Keratinocyte (primary cell): ENCODE data around the gene SORD. TPM values are rescaled to one million over a fixed set of nuclear protein-coding genes. Genes with fewer than 3 reads are reported as not detected.
"Not testable (repeated sequence)": the region's sequence is repeated elsewhere in the genome, so short reads cannot be mapped to it uniquely, and the experiment has no call there.

ENCODE experiments used
- DNase-seq: peaks from one replicate; pipeline ENCODE4 v3.0.0-alpha.2; 2011; ENCODE audit warnings: low read depth, missing footprints, low spot score
- FAIRE-seq: peaks from 2 replicates; lab custom pipeline; 2011; peaks lifted over from hg19 to GRCh38; lab: Jason Lieb, UNC
- H2AFZ ChIP-seq: 2 replicates; pipeline ENCODE4 v1.6.0; 2012; ENCODE audit warnings: low read length, control low read depth, inconsistent platforms; ENCODE audit not compliant: control insufficient read depth
- H3K27ac ChIP-seq: 2 replicates; pipeline ENCODE4 v1.5.1; 2011; ENCODE audit warnings: low read length; ENCODE audit not compliant: control insufficient read depth, insufficient read depth
- H3K27me3 ChIP-seq: 3 replicates; pipeline ENCODE4 v1.6.0; 2011; ENCODE audit warnings: low read length; ENCODE audit not compliant: control insufficient read depth, insufficient read depth; ENCODE audit errors: extremely low read depth
- H3K36me3 ChIP-seq, 2 experiments: 2 replicates in 1 of 2; 3 replicates in 1 of 2; pipeline ENCODE4 v1.5.1; 2011; ENCODE audit warnings: low read length in 2 of 2, mild to moderate bottlenecking in 1 of 2; ENCODE audit not compliant: control insufficient read depth in 2 of 2, insufficient read depth in 2 of 2; ENCODE audit errors: extremely low read depth in 1 of 2
- H3K4me1 ChIP-seq: 3 replicates; pipeline ENCODE4 v1.5.1; 2011; ENCODE audit warnings: low read length; ENCODE audit not compliant: control insufficient read depth, insufficient read depth; ENCODE audit errors: extremely low read depth
- H3K4me2 ChIP-seq: 3 replicates; pipeline ENCODE4 v1.6.0; 2011; ENCODE audit warnings: low read depth, low read length; ENCODE audit not compliant: control insufficient read depth, insufficient read depth; ENCODE audit errors: extremely low read depth
- H3K4me3 ChIP-seq, 3 experiments: fragments of 200-600 bp in 1 of 3; sonication (generic) in 1 of 3; 2 replicates in 2 of 3; 3 replicates in 1 of 3; pipeline ENCODE4 v1.5.1; 2011 to 2016; ENCODE audit warnings: low read length in 3 of 3, mild to moderate bottlenecking in 3 of 3, control low read depth in 2 of 3, inconsistent platforms in 1 of 3, low read depth in 1 of 3, mixed read lengths in 1 of 3, mixed run types in 1 of 3, moderate library complexity in 1 of 3; ENCODE audit not compliant: control insufficient read depth in 2 of 3, insufficient read depth in 2 of 3; ENCODE audit errors: extremely low read depth in 1 of 3
- H3K79me2 ChIP-seq: 2 replicates; pipeline ENCODE4 v1.6.0; 2012; ENCODE audit warnings: low read length; ENCODE audit not compliant: control insufficient read depth, insufficient read depth
- H3K9ac ChIP-seq: 3 replicates; pipeline ENCODE4 v1.6.0; 2011; ENCODE audit warnings: low read length; ENCODE audit not compliant: control insufficient read depth, insufficient read depth; ENCODE audit errors: extremely low read depth
- H3K9me1 ChIP-seq: 3 replicates; pipeline ENCODE4 v1.6.0; 2011; ENCODE audit warnings: low read length; ENCODE audit not compliant: control insufficient read depth, insufficient read depth; ENCODE audit errors: extremely low read depth
- H3K9me3 ChIP-seq: 2 replicates; pipeline ENCODE4 v1.5.1; 2012; ENCODE audit warnings: low read depth, low read length; ENCODE audit not compliant: control insufficient read depth
- H4K20me1 ChIP-seq: 3 replicates; pipeline ENCODE4 v1.6.0; 2011; ENCODE audit warnings: low read length; ENCODE audit not compliant: control insufficient read depth, insufficient read depth; ENCODE audit errors: extremely low read depth
- CTCF ChIP-seq, 3 experiments: IDR thresholded peaks in 1 of 3; conservative IDR thresholded peaks in 1 of 3; optimal IDR thresholded peaks in 1 of 3; 2 replicates in 2 of 3; 3 replicates in 1 of 3; pipeline versions ENCODE3 to v1.5.1; 2011; ENCODE audit warnings: low read length in 3 of 3, mild to moderate bottlenecking in 3 of 3, moderate library complexity in 2 of 3, control low read depth in 1 of 3, inconsistent platforms in 1 of 3; ENCODE audit not compliant: insufficient read depth in 2 of 3; ENCODE audit errors: extremely low read depth in 1 of 3
- EZH2 ChIP-seq: IDR thresholded peaks from one replicate; pipeline ENCODE4 v1.6.1; 2012; ENCODE audit warnings: inconsistent platforms, mild to moderate bottlenecking, low read length, moderate library complexity
- dilution Hi-C: fragments of 300-500 bp; cut with MboI; formaldehyde crosslinking; loops from one replicate; pipeline ENCODE4 v1.7.0; 2020; ENCODE audit warnings: low sequenced_read_pairs; ENCODE audit not compliant: extremely low pct_ligation_motif_present
- polyA plus RNA-seq, 5 experiments: library from polyadenylated mRNA; depleted of rRNA in 3 of 5; stranded (reverse) in 3 of 5; stranded (forward) in 1 of 5; unstranded in 1 of 5; fragments of >200 nt; gene quantifications; 1 replicate in 1 of 5; 2 replicates in 3 of 5; 3 replicates in 1 of 5; pipeline versions ENCODE4 v1.2.1 to v1.2.3, GENCODE V29; 2011 to 2012; ENCODE audit warnings: missing spikeins in 2 of 5, low read depth in 1 of 5, low replicate concordance in 1 of 5

Gene SORD
- polyA plus RNA-seq, 1 donor (not counting 4 experiments of a cell fraction or from before 2014, with no cell fraction given): 46.7 TPM

- Histone ChIP-seq H3K9me1 (no peaks in the 10 kb centered on the region), H3K36me3 (peaks cover 1 to 5% of the 10 kb centered on the region in 2 experiments), H3K9me3 (no peaks in the 10 kb centered on the region), H3K79me2 (no peaks in the 10 kb centered on the region), H2AFZ (no peak overlapping the region), H3K4me2 (no peak overlapping the region), H3K27ac (no peak overlapping the region), H4K20me1 (no peaks in the 10 kb centered on the region), H3K4me1 (no peaks in the 10 kb centered on the region), H3K4me3 (no peak overlapping the region), H3K9ac (no peak overlapping the region), H3K27me3 (no peaks in the 10 kb centered on the region)
- dilution Hi-C loops: no loop called here
- DNase-seq: no peak
- no peak for FAIRE-seq
- TF ChIP-seq EZH2 (no peak), CTCF (optimal IDR thresholded peaks at IDR 0.05 in 1 of 3, IDR thresholded peaks at IDR 0.05 in 1 of 3, conservative IDR thresholded peaks at IDR 0.05 in 1 of 3; ENCODE audit: extremely low read depth in 1 of 3, insufficient read depth in 2 of 3, low read length in 3 of 3) (no peak)
These were observed 27.6 kb downstream of the SORD start for GRCh38 chr15:45050587-45050986.

DNA sequence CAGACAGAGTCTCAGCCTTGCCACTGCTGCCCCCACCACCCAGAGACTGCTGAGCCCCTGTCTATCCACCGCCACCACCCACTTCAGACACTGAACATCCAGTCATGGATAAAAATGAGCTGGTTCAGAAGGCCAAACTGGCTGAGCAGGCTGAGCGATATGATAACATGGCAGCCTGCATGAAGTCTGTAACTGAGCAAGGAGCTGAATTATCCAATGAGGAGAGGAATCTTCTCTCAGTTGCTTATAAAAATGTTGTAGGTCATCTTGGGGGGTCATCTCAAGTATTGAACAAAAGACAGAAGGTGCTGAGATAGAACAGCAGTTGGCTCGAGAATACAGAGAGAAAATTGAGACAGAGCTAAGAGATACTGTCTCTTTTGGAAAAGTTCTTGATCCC lies 29.7 kb downstream of the SORD start:
- H2AFZ ChIP-seq, DNase-seq, H3K27ac ChIP-seq, H3K79me2 ChIP-seq, H3K4me2 ChIP-seq, FAIRE-seq, H3K9ac ChIP-seq, H3K27me3 ChIP-seq, H3K36me3 ChIP-seq, H3K4me1 ChIP-seq, H3K4me3 ChIP-seq, dilution Hi-C loops, H3K9me3 ChIP-seq, H4K20me1 ChIP-seq, H3K9me1 ChIP-seq: not testable (repeated sequence)

GRCh38 chr15:45058690-45059675 lies 36.0 kb downstream of the SORD start:
- H3K36me3 ChIP-seq, dilution Hi-C loops, H3K4me3 ChIP-seq, H3K9me3 ChIP-seq, H4K20me1 ChIP-seq, H3K9ac ChIP-seq, H3K79me2 ChIP-seq, H3K9me1 ChIP-seq, H2AFZ ChIP-seq, H3K27me3 ChIP-seq: not testable (repeated sequence)
- Histone ChIP-seq H3K27ac (peak overlapping the region; percentile 16), H3K4me1 (peaks cover 14% of the 10 kb centered on the region), H3K4me2 (peak overlapping the region; percentile 34)
- DNase-seq (peak; percentile 33), FAIRE-seq (peak; percentile 81)

DNA sequence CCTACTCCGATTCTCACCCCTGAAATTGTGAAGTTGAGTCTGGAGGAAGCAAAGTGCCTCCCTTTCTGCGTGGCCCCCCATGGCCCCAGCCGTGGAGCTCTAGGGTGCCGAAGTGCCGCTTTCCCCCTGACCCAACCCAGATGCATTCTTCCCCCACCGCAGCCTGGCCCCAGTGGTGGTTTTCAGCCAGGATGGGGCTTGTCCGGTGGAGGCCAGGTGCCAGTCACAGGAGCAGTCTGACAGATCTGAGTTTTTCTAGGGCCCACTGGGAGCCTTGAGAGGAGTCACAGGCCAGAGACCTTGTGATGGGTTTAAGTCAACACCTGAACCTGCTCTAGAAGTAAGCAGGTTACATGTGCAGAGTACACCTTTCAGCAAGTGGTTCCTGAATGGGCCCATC lies 39.3 kb downstream of the SORD start:
- H3K79me2 ChIP-seq, H3K9ac ChIP-seq, FAIRE-seq, H3K36me3 ChIP-seq, H3K9me1 ChIP-seq, H3K9me3 ChIP-seq, H3K4me3 ChIP-seq, H3K27me3 ChIP-seq, H3K4me2 ChIP-seq, H4K20me1 ChIP-seq, H3K27ac ChIP-seq, DNase-seq, dilution Hi-C loops, H2AFZ ChIP-seq: not testable (repeated sequence)
- peaks cover 14% of the 10 kb centered on the region for H3K4me1 ChIP-seq
